GM21526 (cell line): ENCODE results near the gene GALNT18.

ENCODE experiments used
- ATAC-seq: cut with Tn5 transposase; IDR thresholded peaks from one replicate; pipeline ENCODE4 v1.9.1; 2021; ENCODE audit warnings: moderate library complexity; ENCODE audit not compliant: unreplicated experiment, low FRiP score

GALNT18 gene

GRCh38 chr11:11293798-11294550 lies 327.8 kb downstream of the GALNT18 start:
- ATAC-seq: no peak

GRCh38 chr11:11292839-11293238 lies 329.0 kb downstream of the GALNT18 start:
- no peak for ATAC-seq

GRCh38 chr11:11291041-11292015 lies 330.5 kb downstream of the GALNT18 start:
- no peak for ATAC-seq

GRCh38 chr11:11290354-11290753 lies 331.5 kb downstream of the GALNT18 start:
- ATAC-seq: no peak

GRCh38 chr11:11289669-11290068 lies 332.1 kb downstream of the GALNT18 start:
- ATAC-seq: no peak

GRCh38 chr11:11288972-11289616 lies 332.7 kb downstream of the GALNT18 start:
- ATAC-seq: no peak

- ATAC-seq: no peak
Observed at GRCh38 chr11:11284481-11284880, 337.3 kb downstream of the GALNT18 start.

- ATAC-seq: no peak
Observed at GRCh38 chr11:11281626-11282025, 340.2 kb downstream of the GALNT18 start.

- no peak for ATAC-seq
Observed at GRCh38 chr11:11280826-11281225, 341.0 kb downstream of the GALNT18 start.

GRCh38 chr11:11279956-11280689 lies 341.7 kb downstream of the GALNT18 start:
- ATAC-seq: no peak

GRCh38 chr11:11272254-11272653 lies 349.6 kb downstream of the GALNT18 start:
- no peak for ATAC-seq

GRCh38 chr11:11270236-11270775 lies 351.5 kb downstream of the GALNT18 start:
- no peak for ATAC-seq

- no peak for ATAC-seq
Observed at GRCh38 chr11:11268706-11269105, 353.1 kb downstream of the GALNT18 start.

- ATAC-seq: no peak
Observed at GRCh38 chr11:11268119-11268518, 353.7 kb downstream of the GALNT18 start.

GRCh38 chr11:11267312-11267711 lies 354.5 kb downstream of the GALNT18 start:
- no peak for ATAC-seq

GRCh38 chr11:11265994-11266606 lies 355.7 kb downstream of the GALNT18 start:
- peak; percentile 66 for ATAC-seq

GRCh38 chr11:11265320-11265719 lies 356.5 kb downstream of the GALNT18 start:
- ATAC-seq: no peak

- no peak for ATAC-seq
Observed at GRCh38 chr11:11263238-11264005, 358.4 kb downstream of the GALNT18 start.
